Panc1 (cell line): ENCODE data around the gene PNLDC1. TPM values are rescaled to one million over a fixed set of nuclear protein-coding genes. Genes with fewer than 3 reads are reported as not detected.

Experiments used
- ATAC-seq: fragments of 200-7000 bp; cut with Tn5 transposase; 2 replicates; pipeline ENCODE4 v1.9.1; 2020; ENCODE audit warnings: mild to moderate bottlenecking, moderate library complexity
- BruUV-seq: library from RNA; stranded (reverse); fragments of 400-500 nt; replicated peaks from 2 replicates; lab custom pipeline; 2021; lab: Mats Ljungman, UMichigan
- CTCF ChIA-PET: fragments of 300-600 bp; sonication (Branson Sonifier 250); formaldehyde crosslinking; loops from one replicate; lab custom pipeline; 2022; ENCODE audit warnings: antibody characterized with exemption; lab: Charles Lee
- POLR2A ChIA-PET: fragments of 300-600 bp; sonication (Branson Sonifier 250); formaldehyde crosslinking; loops from one replicate; lab custom pipeline; 2022; ENCODE audit warnings: antibody characterized with exemption; lab: Charles Lee
- DNase-seq: peaks from one replicate; pipeline ENCODE4 v3.0.0-alpha.2; 2010; ENCODE audit warnings: low read depth, low spot score
- H3K27ac ChIP-seq: 2 replicates; pipeline ENCODE4 v1.5.1; 2011; ENCODE audit warnings: mild to moderate bottlenecking, low read length, inconsistent platforms
- H3K27me3 ChIP-seq: fragments of 200-500 bp; sonication (Bioruptor generic); 2 replicates; pipeline ENCODE4 v1.6.0; 2014; ENCODE audit warnings: low read length, inconsistent platforms; ENCODE audit not compliant: control insufficient read depth, insufficient read depth
- H3K36me3 ChIP-seq: fragments of 200-500 bp; sonication (Bioruptor generic); 2 replicates; pipeline ENCODE4 v1.5.1; 2014; ENCODE audit warnings: inconsistent platforms, mild to moderate bottlenecking, low read length, moderate library complexity; ENCODE audit not compliant: control insufficient read depth, insufficient read depth
- H3K4me1 ChIP-seq: 2 replicates; pipeline ENCODE4 v1.5.1; 2011; ENCODE audit warnings: inconsistent platforms, mild to moderate bottlenecking, low read length, moderate library complexity; ENCODE audit not compliant: control insufficient read depth, insufficient read depth
- H3K4me3 ChIP-seq, 2 experiments: 2 replicates each; pipeline ENCODE4 v1.5.1; 2011 to 2012; ENCODE audit warnings: low read depth in 2 of 2, low read length in 2 of 2, mild to moderate bottlenecking in 2 of 2, inconsistent platforms in 1 of 2, moderate library complexity in 1 of 2
- H3K9me3 ChIP-seq: fragments of 200-500 bp; sonication (Bioruptor generic); 2 replicates; pipeline ENCODE4 v1.5.1; 2014; ENCODE audit warnings: low read depth, mild to moderate bottlenecking, inconsistent platforms, low read length, moderate library complexity; ENCODE audit not compliant: control insufficient read depth, insufficient read depth
- POLR2AphosphoS5 ChIP-seq: IDR thresholded peaks from 2 replicates; pipeline ENCODE4 v1.6.1; 2012; ENCODE audit warnings: mild to moderate bottlenecking, low read depth, low read length, moderate library complexity
- REST ChIP-seq, 2 experiments: IDR thresholded peaks; 2 replicates each; pipeline ENCODE4 v1.6.1; 2011 to 2012; ENCODE audit warnings: low read depth in 2 of 2, control low read depth in 1 of 2, low read length in 1 of 2, mild to moderate bottlenecking in 1 of 2, moderate library complexity in 1 of 2; ENCODE audit not compliant: insufficient read depth in 1 of 2
- SIN3A ChIP-seq: IDR thresholded peaks from 2 replicates; pipeline ENCODE4 v1.6.1; 2012; ENCODE audit warnings: low read depth, mild to moderate bottlenecking, low read length, moderate library complexity, borderline replicate concordance; ENCODE audit not compliant: insufficient read depth
- TCF7L2 ChIP-seq: IDR thresholded peaks from 2 replicates; pipeline ENCODE4 v1.6.1; 2011; ENCODE audit warnings: mild to moderate bottlenecking, low read depth, low read length, inconsistent platforms
- in situ Hi-C: cut with HindIII; loops from 2 replicates; pipeline ENCODE4 v1.10.0; 2016; ENCODE audit warnings: low sequenced_read_pairs, low pct_unique_long_range_greater_than_20kb
- intact Hi-C: fragments of 100-400 bp; cut with micrococcal nuclease; formaldehyde crosslinking; loops from one replicate; pipeline ENCODE4 v1.10.0; 2022; ENCODE audit not compliant: unreplicated experiment
- total RNA-seq: library from RNA; stranded (reverse); gene quantifications from one replicate; pipeline ENCODE4 v1.2.1, GENCODE V29; 2021; ENCODE audit not compliant: unreplicated experiment
- TF ChIP-seq, protein P1 (sequence below): fragments of 450-650 bp; IDR thresholded peaks from 2 replicates; pipeline ENCODE4 v1.5.1; 2017; ENCODE audit warnings: mild to moderate bottlenecking

Gene PNLDC1
- total RNA-seq, 1 experiment from 2014 or later: not detected

GRCh38 chr6:159766906-159767305 is 33.2 kb upstream of the PNLDC1 start:
- Histone ChIP-seq H3K9me3 (no peaks in the 10 kb centered on the region), H3K4me1 (0 out of 2 replicates have a peak, but pooled peaks cover 4% of the 10 kb centered on the region), H3K27me3 (no peaks in the 10 kb centered on the region), H3K36me3 (peaks cover 21% of the 10 kb centered on the region), H3K27ac (no peak overlapping the region), H3K4me3 (no peak overlapping the region)
- ChIA-PET CTCF (no interaction called here), POLR2A (no interaction called here)
- TF ChIP-seq, protein P1, sequence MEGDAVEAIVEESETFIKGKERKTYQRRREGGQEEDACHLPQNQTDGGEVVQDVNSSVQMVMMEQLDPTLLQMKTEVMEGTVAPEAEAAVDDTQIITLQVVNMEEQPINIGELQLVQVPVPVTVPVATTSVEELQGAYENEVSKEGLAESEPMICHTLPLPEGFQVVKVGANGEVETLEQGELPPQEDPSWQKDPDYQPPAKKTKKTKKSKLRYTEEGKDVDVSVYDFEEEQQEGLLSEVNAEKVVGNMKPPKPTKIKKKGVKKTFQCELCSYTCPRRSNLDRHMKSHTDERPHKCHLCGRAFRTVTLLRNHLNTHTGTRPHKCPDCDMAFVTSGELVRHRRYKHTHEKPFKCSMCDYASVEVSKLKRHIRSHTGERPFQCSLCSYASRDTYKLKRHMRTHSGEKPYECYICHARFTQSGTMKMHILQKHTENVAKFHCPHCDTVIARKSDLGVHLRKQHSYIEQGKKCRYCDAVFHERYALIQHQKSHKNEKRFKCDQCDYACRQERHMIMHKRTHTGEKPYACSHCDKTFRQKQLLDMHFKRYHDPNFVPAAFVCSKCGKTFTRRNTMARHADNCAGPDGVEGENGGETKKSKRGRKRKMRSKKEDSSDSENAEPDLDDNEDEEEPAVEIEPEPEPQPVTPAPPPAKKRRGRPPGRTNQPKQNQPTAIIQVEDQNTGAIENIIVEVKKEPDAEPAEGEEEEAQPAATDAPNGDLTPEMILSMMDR: no peak
- TF ChIP-seq TCF7L2 (no peak), POLR2AphosphoS5 (no peak), SIN3A (no peak), REST (IDR thresholded peaks at IDR 0.05; ENCODE audit: insufficient read depth in 1 of 2, low read depth in 2 of 2, low read length in 1 of 2) (no peak)
- intact Hi-C loops (no loop called here), in situ Hi-C loops (no loop called here)
- no peak for DNase-seq
- no TSS peak for BruUV-seq
- no peak for ATAC-seq

- in situ Hi-C loops (no loop called here), intact Hi-C loops (no loop called here)
- Histone ChIP-seq H3K9me3 (no peaks in the 10 kb centered on the region), H3K4me1 (no peaks in the 10 kb centered on the region), H3K4me3 (no peak overlapping the region), H3K36me3 (peaks cover 20% of the 10 kb centered on the region), H3K27me3 (no peaks in the 10 kb centered on the region), H3K27ac (no peak overlapping the region)
- TF ChIP-seq REST (IDR thresholded peaks at IDR 0.05; ENCODE audit: insufficient read depth in 1 of 2, low read depth in 2 of 2, low read length in 1 of 2) (no peak), POLR2AphosphoS5 (no peak), SIN3A (no peak), TCF7L2 (no peak)
- TF ChIP-seq, protein P1: no peak
- DNase-seq: no peak
- POLR2A ChIA-PET: interaction anchor here (0.6 kb wide), 1 partner anchor 19 kb away, joined by 3 read pairs; no protein-coding TSS in a partner anchor
- CTCF ChIA-PET: no interaction called here
- no TSS peak for BruUV-seq
- no peak for ATAC-seq
Measured at GRCh38 chr6:159769470-159769869, 30.6 kb upstream of the PNLDC1 start.
